GM19438 (cell line): ENCODE data around the gene CNTD1.
"Not testable (repeated sequence)": the region's sequence is repeated elsewhere in the genome, so short reads cannot be mapped to it uniquely, and the experiment has no call there.

ENCODE experiments used
- ATAC-seq: cut with Tn5 transposase; IDR thresholded peaks from one replicate; pipeline ENCODE4 v1.9.1; 2021; ENCODE audit warnings: low read depth; ENCODE audit not compliant: unreplicated experiment

Gene CNTD1

DNA sequence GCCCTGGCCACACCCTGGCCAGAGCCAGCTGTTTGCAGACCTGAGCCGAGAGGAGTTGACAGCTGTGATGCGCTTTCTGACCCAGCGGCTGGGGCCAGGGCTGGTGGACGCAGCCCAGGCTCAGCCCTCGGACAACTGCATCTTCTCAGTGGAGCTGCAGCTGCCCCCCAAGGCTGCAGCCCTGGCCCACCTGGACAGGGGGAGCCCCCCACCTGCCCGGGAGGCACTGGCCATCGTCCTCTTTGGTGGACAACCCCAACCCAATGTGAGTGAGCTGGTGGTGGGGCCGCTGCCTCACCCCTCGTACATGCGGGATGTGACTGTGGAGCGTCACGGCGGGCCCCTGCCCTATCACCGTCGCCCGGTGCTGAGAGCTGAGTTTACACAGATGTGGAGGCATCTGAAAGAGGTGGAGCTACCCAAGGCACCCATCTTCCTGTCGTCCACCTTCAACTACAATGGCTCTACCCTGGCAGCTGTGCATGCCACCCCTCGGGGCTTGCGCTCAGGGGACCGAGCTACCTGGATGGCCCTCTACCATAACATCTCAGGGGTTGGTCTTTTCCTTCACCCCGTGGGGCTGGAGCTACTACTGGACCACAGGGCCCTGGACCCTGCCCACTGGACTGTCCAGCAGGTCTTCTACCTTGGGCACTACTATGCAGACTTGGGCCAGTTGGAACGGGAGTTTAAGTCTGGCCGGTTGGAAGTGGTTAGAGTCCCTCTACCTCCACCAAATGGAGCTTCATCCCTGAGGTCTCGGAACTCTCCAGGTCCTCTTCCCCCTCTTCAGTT lies 46.3 kb downstream of the CNTD1 start:
- ATAC-seq = no peak

DNA sequence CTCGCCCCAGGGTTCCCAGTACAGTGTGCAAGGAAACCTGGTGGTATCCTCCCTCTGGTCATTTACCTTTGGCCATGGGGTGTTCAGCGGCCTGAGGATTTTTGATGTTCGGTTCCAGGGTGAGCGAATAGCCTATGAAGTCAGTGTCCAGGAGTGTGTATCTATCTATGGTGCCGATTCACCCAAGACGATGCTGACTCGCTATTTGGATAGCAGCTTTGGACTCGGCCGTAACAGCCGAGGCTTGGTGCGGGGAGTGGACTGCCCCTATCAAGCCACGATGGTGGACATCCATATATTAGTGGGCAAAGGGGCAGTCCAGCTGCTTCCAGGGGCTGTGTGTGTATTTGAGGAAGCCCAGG lies 46.9 kb downstream of the CNTD1 start:
- no peak for ATAC-seq

DNA sequence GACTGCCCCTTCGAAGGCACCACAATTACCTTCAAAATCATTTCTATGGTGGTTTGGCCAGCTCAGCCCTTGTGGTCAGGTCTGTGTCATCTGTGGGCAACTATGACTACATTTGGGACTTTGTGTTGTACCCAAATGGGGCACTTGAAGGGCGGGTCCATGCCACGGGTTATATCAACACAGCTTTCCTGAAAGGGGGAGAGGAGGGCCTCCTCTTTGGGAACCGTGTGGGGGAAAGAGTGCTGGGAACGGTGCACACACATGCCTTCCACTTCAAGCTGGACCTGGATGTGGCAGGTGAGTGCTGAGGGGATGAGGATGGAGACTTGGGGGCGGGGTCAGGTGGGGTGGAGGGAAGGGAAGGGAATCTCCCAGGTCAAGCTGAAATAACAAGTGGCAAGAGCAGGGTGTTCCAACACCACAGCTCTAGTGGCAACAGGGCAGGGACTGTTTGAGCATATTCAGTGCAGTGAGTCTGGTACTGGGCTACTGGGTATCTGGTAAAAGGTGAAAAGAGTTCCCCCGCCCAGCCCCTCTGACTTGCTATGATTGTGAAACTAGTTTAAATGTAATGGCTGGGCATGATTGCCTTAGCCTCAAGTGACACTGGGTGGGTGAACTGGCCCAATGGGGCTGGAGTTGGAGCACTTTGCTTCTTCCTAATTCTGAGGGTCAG lies 47.4 kb downstream of the CNTD1 start:
- ATAC-seq = no peak

DNA sequence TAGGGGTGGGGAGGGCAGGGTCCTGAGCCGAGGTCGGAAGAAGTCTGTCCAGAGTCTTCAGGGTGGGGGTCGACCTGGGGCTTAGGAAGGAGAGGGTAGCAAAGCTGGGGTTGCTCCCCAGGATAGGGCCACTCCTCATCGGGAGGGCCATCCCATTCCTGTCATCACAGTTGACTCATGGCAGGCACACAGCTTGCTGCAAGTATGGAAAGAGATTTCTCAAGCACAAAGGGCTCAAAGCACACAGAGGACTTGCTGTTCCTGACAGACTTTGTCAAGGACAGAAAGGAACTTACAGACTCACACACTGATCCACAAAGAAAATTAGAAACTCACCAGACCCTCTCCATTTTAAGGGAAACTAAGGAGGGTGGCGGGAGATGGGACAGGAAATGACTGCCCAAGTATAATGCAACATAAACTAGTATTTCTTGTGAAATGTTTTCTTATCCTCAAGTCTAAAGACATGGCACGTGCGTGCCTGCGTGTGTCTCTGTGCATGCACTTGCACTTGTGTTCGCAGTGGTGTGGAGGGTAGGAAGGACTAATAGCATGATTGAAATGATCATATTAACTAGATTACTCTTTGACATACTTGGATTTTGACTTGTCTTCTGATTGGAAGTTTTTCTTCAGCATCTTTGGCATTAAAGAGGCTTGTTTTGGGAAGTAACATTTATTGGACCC lies 48.1 kb downstream of the CNTD1 start:
- no peak for ATAC-seq

DNA sequence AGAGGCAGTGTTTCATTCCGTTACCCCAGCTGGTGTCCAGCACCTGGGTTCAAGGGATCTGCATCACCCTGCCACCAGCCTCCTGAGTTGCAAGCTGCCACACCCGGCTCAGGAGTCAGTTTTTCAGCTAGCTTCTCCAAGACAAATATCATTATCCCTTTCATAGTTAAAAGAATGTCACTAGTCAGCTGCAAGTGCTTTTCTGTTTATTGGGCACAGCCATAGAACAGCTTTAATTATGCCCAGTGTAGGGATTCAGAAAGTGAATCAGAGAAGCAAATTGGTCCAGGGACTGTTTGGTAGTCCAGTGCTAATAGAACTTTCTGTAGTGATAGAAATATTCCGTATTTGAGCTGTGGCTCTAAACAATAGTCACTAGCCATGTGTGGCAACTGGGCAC lies 49.4 kb downstream of the CNTD1 start:
- ATAC-seq = no peak

DNA sequence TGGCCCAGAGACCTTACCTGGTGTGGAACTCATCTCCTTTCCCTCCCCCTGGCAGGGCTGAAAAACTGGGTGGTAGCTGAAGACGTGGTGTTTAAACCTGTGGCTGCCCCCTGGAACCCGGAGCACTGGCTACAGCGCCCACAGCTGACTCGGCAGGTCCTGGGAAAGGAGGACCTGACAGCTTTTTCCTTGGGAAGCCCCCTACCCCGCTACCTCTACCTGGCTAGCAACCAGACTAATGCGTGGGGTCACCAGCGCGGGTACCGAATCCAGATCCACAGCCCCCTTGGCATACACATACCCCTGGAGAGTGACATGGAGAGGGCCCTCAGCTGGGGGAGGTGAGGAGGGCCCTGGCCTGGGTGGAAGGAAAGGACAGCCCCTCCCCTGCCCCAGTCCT lies 50.4 kb downstream of the CNTD1 start:
- ATAC-seq = no peak

DNA sequence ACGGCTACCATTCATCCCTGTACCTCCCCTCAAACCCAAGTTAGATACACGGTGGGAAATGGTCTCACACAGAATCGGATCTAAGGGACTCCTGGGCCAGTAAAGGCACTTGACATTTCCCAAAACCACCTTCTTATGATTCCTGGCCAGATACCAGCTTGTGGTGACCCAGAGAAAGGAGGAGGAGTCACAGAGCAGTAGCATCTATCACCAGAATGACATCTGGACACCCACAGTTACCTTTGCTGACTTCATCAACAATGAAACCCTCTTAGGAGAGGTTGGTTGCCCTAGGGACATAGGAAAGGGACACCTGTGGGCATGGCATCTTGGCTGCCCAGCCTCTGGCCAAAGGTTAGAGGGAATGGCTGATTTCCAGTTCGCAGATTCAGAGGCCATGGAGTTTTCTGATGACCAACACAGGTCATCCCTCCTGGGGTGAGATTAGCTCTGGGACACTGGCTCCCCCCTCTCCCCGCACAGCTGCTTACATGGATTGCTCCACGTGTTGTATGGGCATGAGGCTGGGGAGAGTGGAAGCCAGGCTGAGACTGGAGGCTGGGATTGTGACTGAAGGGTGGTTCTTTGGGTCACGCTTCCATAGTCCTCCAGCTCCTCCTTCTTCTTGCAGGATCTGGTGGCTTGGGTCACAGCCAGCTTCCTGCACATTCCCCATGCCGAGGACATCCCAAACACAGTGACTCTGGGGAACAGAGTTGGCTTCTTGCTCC lies 51.0 kb downstream of the CNTD1 start:
- no peak for ATAC-seq

DNA sequence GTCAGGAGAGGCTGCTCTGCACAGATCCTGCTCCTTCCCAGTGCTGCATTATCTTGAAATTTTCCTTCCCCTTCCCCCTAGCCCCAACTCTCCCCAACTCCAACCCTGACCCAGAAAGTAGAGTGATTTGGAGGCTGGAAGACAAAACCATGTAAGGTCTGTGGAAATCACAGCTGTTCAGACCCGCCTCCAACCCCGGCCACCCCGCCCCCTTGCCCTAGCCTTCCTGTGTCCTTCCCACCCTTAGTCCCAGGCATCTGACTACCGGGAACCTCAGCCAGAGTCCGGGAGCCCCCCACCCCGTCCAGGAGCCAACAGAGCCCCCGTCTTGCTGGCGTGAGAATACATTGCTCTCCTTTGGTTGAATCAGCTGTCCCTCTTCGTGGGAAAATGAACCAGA lies 52.3 kb downstream of the CNTD1 start, which contains the start of gene AOC3:
TSS of gene AOC3 (plus strand) at position 246 of the 400 bp plus-strand sequence. CDS start at position 391, 145 bp downstream.
- ATAC-seq = no peak

DNA sequence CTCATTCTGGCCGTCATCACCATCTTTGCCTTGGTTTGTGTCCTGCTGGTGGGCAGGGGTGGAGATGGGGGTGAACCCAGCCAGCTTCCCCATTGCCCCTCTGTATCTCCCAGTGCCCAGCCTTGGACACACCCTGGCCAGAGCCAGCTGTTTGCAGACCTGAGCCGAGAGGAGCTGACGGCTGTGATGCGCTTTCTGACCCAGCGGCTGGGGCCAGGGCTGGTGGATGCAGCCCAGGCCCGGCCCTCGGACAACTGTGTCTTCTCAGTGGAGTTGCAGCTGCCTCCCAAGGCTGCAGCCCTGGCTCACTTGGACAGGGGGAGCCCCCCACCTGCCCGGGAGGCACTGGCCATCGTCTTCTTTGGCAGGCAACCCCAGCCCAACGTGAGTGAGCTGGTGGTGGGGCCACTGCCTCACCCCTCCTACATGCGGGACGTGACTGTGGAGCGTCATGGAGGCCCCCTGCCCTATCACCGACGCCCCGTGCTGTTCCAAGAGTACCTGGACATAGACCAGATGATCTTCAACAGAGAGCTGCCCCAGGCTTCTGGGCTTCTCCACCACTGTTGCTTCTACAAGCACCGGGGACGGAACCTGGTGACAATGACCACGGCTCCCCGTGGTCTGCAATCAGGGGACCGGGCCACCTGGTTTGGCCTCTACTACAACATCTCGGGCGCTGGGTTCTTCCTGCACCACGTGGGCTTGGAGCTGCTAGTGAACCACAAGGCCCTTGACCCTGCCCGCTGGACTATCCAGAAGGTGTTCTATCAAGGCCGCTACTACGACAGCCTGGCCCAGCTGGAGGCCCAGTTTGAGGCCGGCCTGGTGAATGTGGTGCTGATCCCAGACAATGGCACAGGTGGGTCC lies 52.9 kb downstream of the CNTD1 start:
- ATAC-seq = not testable (repeated sequence)

DNA sequence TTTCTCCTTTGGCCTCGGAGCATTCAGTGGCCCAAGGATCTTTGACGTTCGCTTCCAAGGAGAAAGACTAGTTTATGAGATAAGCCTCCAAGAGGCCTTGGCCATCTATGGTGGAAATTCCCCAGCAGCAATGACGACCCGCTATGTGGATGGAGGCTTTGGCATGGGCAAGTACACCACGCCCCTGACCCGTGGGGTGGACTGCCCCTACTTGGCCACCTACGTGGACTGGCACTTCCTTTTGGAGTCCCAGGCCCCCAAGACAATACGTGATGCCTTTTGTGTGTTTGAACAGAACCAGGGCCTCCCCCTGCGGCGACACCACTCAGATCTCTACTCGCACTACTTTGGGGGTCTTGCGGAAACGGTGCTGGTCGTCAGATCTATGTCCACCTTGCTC lies 53.7 kb downstream of the CNTD1 start:
- no peak for ATAC-seq

DNA sequence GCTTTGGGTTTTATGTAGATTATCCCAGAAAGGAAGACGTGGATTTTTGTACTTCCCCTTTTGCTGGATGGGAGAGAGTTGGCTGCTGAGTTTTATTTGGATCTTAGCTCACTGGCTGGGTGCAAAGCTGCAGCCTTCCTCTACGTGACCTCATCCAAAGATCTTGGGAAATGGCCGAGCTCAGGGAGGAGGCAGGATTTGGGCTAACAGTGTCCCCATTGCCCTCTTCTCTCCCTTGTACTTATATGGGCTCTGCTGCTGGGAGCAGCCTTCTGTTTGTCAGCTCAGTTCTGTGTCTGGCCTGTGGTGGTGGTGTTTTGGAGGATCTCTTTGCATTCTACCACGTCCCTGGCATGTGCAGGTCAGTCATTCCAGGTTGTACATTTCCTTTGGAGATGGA lies 54.3 kb downstream of the CNTD1 start:
- ATAC-seq = no peak

DNA sequence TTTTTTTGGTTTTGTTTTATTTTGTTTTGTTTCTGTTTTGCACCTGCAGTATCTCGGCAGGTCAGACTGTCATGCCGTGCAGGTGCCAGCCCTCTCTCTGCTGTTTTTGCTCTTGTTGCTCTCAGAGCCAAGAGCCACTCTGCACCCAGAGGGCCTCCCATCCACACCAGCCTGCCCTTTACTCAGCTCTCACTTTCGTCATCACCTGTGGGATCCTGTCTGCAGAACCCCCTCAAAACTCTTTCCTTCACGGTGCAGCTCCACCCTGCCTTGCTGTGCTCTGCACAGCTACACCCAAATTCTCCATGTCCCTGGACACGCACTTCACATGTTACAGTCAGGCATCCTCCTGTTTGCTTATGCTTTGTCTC lies 54.9 kb downstream of the CNTD1 start:
- no peak for ATAC-seq

DNA sequence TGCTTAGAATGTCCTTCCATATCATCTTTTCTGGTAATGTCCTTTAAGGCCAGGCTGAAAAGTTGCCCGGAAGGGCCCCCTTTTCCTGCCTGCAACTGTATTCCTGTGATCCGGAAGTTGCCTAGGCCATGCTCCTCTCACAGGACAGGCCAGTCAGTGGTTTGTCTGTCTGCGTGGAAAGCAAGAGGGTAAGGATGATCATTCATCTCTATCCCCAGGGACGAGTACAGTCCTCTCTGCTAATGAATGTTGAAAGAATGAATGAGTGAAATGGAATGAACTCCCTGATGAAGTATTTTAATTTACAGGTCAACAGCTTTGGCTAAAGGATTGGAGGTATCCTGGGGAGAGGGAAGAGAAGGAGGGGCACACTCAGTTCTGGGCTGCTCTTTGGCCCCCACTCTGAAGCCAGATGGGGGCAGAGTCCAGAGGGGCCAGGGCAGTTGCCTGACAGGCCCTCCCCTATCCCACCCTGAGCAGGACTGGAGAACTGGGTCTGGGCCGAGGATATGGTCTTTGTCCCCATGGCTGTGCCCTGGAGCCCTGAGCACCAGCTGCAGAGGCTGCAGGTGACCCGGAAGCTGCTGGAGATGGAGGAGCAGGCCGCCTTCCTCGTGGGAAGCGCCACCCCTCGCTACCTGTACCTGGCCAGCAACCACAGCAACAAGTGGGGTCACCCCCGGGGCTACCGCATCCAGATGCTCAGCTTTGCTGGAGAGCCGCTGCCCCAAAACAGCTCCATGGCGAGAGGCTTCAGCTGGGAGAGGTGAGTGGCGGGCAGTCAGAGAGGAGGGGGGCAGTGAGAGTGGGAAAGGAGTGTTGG lies 55.5 kb downstream of the CNTD1 start:
- no peak for ATAC-seq

DNA sequence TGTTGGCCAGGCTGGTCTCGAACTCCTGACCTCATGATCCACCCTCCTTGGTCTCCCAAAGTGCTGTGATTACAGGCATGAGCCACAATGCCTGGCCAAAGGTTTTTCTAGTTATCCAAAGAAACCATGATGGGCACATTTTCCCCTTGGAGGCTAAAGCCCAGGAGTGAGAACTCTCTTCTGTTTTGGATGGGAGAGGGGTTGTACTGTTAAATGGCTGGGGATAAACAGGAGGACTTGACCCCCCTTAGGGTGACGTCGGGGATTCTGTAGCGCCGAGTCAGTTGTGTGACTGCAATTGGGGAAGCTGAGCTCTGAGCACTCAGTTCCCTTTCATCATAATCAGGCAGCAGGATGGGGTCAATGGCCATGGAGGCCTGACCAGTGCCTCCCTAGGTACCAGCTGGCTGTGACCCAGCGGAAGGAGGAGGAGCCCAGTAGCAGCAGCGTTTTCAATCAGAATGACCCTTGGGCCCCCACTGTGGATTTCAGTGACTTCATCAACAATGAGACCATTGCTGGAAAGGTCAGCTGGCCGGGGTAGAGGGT lies 56.5 kb downstream of the CNTD1 start:
- ATAC-seq = no peak

DNA sequence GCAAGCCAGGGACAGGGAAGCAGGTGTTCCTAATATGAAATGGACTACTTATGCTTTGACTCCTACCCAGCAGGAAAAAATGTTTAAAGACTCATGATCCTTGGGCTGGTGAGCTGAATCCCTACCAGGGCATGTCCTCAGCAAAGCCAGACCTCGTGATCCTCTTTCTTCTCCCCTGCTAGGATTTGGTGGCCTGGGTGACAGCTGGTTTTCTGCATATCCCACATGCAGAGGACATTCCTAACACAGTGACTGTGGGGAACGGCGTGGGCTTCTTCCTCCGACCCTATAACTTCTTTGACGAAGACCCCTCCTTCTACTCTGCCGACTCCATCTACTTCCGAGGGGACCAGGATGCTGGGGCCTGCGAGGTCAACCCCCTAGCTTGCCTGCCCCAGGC lies 57.4 kb downstream of the CNTD1 start:
- ATAC-seq = not testable (repeated sequence)

DNA sequence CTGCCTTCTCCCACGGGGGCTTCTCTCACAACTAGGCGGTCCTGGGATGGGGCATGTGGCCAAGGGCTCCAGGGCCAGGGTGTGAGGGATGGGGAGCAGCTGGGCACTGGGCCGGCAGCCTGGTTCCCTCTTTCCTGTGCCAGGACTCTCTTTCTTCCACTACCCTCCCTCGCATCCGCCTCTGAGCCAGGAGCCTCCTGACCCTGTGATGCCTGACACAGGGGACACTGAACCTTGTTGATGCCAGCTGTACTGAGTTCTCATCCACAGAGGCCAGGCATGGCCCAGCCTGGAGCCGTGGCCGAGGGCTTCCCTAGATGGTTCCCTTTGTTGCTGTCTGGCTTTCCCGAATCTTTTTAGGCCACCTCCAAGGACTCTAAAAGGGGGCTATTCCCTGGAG lies 57.9 kb downstream of the CNTD1 start:
- ATAC-seq = not testable (repeated sequence)

DNA sequence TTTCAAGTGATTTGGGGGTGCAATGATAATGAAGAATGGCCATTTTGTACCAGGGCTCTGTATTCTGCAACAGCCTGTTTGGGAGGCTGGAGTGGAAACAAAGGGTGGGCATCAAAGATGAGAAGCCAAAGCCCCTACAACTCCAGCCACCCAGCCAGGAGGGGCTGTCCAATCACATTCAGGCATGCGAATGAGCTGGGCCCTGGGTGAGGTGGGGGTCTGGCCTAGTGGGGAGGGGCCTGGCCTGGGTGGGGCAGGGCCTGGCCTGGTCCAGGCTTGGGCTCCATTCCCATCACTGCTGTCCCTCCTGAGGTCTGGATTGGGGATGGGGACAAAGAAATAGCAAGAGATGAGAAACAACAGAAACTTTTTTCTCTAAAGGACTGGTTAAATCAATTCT lies 58.7 kb downstream of the CNTD1 start:
- ATAC-seq = no peak
